ENCODE data around the gene DPYD. TPM values are rescaled to one million over a fixed set of nuclear protein-coding genes. Genes with fewer than 3 reads are reported as not detected.

Gene DPYD
- total RNA-seq, 2 donors from 2014 or later = 9.2 to 17.5 TPM

DNA sequence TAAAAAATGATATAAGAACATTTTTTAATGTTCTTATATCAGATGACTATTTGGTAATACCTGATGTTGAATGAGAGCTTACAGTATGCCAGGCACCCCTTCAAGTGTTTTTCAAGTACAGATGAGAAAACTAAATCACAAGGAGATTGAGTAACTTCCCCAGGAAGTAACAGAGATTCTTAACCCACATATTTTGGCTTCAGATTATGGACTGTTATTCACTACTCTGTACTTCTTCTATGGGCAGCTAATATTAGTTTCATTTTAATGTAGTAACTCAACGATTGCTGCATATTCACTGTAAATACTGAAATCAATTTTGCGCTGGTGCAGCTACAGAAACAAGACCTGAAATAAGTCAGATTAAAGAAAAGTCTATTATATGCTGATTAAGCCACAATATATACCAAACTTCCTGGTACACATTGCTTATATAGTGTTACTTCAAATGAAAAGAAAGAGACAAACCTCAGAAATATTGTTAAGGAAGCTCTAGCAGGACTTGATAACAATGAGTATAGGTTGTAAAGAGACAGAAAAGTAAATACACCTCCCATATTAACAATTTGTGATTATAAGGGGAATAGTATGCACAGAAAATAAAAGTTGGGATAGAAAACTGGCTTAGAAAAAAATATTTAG is 19.7 kb downstream of the DPYD start:
- TF ChIP-seq, protein P1, sequence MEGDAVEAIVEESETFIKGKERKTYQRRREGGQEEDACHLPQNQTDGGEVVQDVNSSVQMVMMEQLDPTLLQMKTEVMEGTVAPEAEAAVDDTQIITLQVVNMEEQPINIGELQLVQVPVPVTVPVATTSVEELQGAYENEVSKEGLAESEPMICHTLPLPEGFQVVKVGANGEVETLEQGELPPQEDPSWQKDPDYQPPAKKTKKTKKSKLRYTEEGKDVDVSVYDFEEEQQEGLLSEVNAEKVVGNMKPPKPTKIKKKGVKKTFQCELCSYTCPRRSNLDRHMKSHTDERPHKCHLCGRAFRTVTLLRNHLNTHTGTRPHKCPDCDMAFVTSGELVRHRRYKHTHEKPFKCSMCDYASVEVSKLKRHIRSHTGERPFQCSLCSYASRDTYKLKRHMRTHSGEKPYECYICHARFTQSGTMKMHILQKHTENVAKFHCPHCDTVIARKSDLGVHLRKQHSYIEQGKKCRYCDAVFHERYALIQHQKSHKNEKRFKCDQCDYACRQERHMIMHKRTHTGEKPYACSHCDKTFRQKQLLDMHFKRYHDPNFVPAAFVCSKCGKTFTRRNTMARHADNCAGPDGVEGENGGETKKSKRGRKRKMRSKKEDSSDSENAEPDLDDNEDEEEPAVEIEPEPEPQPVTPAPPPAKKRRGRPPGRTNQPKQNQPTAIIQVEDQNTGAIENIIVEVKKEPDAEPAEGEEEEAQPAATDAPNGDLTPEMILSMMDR (conservative IDR thresholded peaks at IDR 0.05) = no peak
- Histone ChIP-seq H3K27me3 (ENCODE audit: control insufficient read depth, insufficient read depth, low read length, poor library complexity, severe bottlenecking) (no peaks in the 10 kb centered on the region), H3K36me3 (ENCODE audit: control insufficient read depth, insufficient read depth, low read length) (no peaks in the 10 kb centered on the region), H3K4me3 (ENCODE audit: low read length) (no peak overlapping the region), H3K9ac (ENCODE audit: extremely low read depth, low read length, poor library complexity, severe bottlenecking) (no peak overlapping the region), H3K9me3 (ENCODE audit: control insufficient read depth, low read length) (peaks cover 3% of the 10 kb centered on the region), H3K27ac (ENCODE audit: low read depth, low read length) (no peak overlapping the region), H3K4me1 (ENCODE audit: control insufficient read depth, insufficient read depth, low read length) (no peaks in the 10 kb centered on the region)
- H3K9me3 Mint-ChIP-seq = peaks cover 8% of the 10 kb centered on the region
- no peaks in the 10 kb centered on the region for H3K36me3 Mint-ChIP-seq (ENCODE audit: low read depth)
- H3K27me3 Mint-ChIP-seq (ENCODE audit: insufficient read depth) = no peaks in the 10 kb centered on the region
- DNase-seq = no peak
- 92 to 100% methylated on average over 1 to 2 of the region's 2 CpGs for WGBS, 2 experiments (ENCODE audit: insufficient coverage in 1 of 2, insufficient read length in 1 of 2)
- no peak overlapping the region for H3K4me3 Mint-ChIP-seq
- H3K27ac Mint-ChIP-seq = no peak overlapping the region
- H3K4me1 Mint-ChIP-seq = no peaks in the 10 kb centered on the region

DNA sequence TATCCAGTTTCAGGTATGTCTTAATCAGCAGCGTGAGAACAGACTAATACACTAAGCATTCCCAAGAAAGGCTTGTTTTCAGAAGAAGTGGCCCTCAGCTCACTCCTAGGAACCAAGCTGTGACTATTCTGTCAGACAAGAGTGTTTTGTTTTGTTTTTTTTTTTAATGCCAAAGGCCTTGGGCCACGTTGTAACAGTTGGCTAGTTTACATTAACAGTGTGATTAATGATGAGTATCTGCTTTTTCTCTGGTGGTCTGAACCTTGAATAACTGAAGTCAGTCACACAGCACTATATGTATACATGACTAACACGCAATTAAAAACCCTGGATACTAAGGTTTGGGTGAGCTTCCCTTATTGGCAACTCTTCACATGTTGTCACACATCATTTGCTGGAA is 21.9 kb downstream of the DPYD start:
- no peaks in the 10 kb centered on the region for H3K27me3 ChIP-seq (ENCODE audit: control insufficient read depth, insufficient read depth, low read length, poor library complexity, severe bottlenecking)
- H3K4me1 ChIP-seq (ENCODE audit: control insufficient read depth, insufficient read depth, low read length) = no peaks in the 10 kb centered on the region
- H3K27ac ChIP-seq (ENCODE audit: low read depth, low read length) = no peak overlapping the region
- DNase-seq = no peak
- no peaks in the 10 kb centered on the region for H3K36me3 ChIP-seq (ENCODE audit: control insufficient read depth, insufficient read depth, low read length)
- TF ChIP-seq, protein P1 (conservative IDR thresholded peaks at IDR 0.05) = no peak
- Mint-ChIP-seq H3K4me3 (no peak overlapping the region), H3K36me3 (ENCODE audit: low read depth) (no peaks in the 10 kb centered on the region), H3K4me1 (no peaks in the 10 kb centered on the region), H3K9me3 (peaks cover 8% of the 10 kb centered on the region), H3K27me3 (ENCODE audit: insufficient read depth) (no peaks in the 10 kb centered on the region), H3K27ac (no peak overlapping the region)
- H3K4me3 ChIP-seq (ENCODE audit: low read length) = no peak overlapping the region
- no peak overlapping the region for H3K9ac ChIP-seq (ENCODE audit: extremely low read depth, low read length, poor library complexity, severe bottlenecking)
- H3K9me3 ChIP-seq (ENCODE audit: control insufficient read depth, low read length) = peaks cover 3% of the 10 kb centered on the region
- 83 to 86% methylated on average over 1 to 3 of the region's 3 CpGs for WGBS, 2 experiments (ENCODE audit: insufficient coverage in 1 of 2, insufficient read length in 1 of 2)

DNA sequence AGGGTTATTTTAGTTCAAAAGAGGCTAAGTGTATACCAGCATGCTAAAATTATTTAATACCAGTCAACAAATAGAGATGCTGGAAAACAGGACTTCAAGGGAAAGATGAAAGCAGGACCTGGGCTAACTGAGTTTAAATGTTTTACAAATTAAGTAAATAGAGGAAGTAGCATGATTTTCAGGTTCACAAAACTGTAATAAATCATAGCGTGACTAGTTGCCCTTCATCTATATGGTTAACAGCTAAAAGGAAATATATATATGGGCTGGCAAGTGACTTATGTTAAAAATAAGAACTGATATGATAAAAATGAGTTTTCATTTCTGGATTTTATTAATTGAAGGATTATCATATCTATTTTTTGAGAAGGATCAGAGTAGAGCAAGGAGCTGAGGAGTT is 25.6 kb downstream of the DPYD start:
- H3K27me3 Mint-ChIP-seq (ENCODE audit: insufficient read depth) = no peaks in the 10 kb centered on the region
- no peaks in the 10 kb centered on the region for H3K4me1 Mint-ChIP-seq
- no peak overlapping the region for H3K27ac Mint-ChIP-seq
- H3K4me3 ChIP-seq (ENCODE audit: low read length) = no peak overlapping the region
- no peak overlapping the region for H3K9ac ChIP-seq (ENCODE audit: extremely low read depth, low read length, poor library complexity, severe bottlenecking)
- H3K36me3 ChIP-seq (ENCODE audit: control insufficient read depth, insufficient read depth, low read length) = no peaks in the 10 kb centered on the region
- 86 to 95% methylated on average over 1 of the region's 1 CpG for WGBS, 2 experiments (ENCODE audit: insufficient coverage in 1 of 2, insufficient read length in 1 of 2)
- H3K27ac ChIP-seq (ENCODE audit: low read depth, low read length) = no peak overlapping the region
- no peak for DNase-seq
- peaks cover 8% of the 10 kb centered on the region for H3K9me3 Mint-ChIP-seq
- TF ChIP-seq, protein P1 (conservative IDR thresholded peaks at IDR 0.05) = no peak
- no peaks in the 10 kb centered on the region for H3K36me3 Mint-ChIP-seq (ENCODE audit: low read depth)
- H3K4me1 ChIP-seq (ENCODE audit: control insufficient read depth, insufficient read depth, low read length) = no peaks in the 10 kb centered on the region
- H3K9me3 ChIP-seq (ENCODE audit: control insufficient read depth, low read length) = peaks cover 3% of the 10 kb centered on the region
- H3K4me3 Mint-ChIP-seq = no peak overlapping the region
- H3K27me3 ChIP-seq (ENCODE audit: control insufficient read depth, insufficient read depth, low read length, poor library complexity, severe bottlenecking) = no peaks in the 10 kb centered on the region

All from endodermal cell (in vitro differentiated cells).